ENCODE results near the gene RAB6B.

- TF ChIP-seq CTCF (IDR thresholded peaks at IDR 0.05; ENCODE audit: insufficient read depth, low read length) (no peak), POLR2AphosphoS5 (IDR thresholded peaks at IDR 0.05; ENCODE audit: low read depth) (no peak), REST (IDR thresholded peaks at IDR 0.05; ENCODE audit: insufficient replicate concordance, low read depth) (no peak)
Observed at GRCh38 chr3:133938770-133939462, 43.2 kb upstream of the RAB6B start.

All from HL-60 (cell line).